Tibial nerve (tissue), 3 donors: ENCODE results near the gene IWS1.

Experiments used
- CTCF ChIP-seq, 5 experiments: fragments of 200-600 bp in 3 of 5; fragments of 450-650 bp in 2 of 5; sonication (generic) in 3 of 5; IDR thresholded peaks; one replicate each; pipeline ENCODE4 v1.5.1; 2016 to 2019; ENCODE audit warnings: antibody characterized with exemption in 5 of 5, mild to moderate bottlenecking in 3 of 5, moderate library complexity in 2 of 5
- POLR2A ChIP-seq, 2 donors: fragments of 450-650 bp; IDR thresholded peaks; one replicate each; pipeline ENCODE4 v1.6.1; 2017; ENCODE audit warnings: antibody characterized with exemption in 2 of 2, mild to moderate bottlenecking in 2 of 2, moderate library complexity in 2 of 2

GRCh38 chr2:127515383-127515915 is 10.8 kb downstream of the IWS1 start:
- TF ChIP-seq POLR2A (IDR thresholded peaks at IDR 0.05) (no peak), CTCF (IDR thresholded peaks at IDR 0.05) (no peak)
